Effector memory CD8-positive, alpha-beta T cell (primary cell): Measurements from ENCODE around the gene OR2D2.
"Not testable (repeated sequence)": the region's sequence is repeated elsewhere in the genome, so short reads cannot be mapped to it uniquely, and the experiment has no call there.

Experiments used
- ATAC-seq: fragments of 150-1000 bp; cut with Tn5 transposase; replicated peaks from 2 replicates; pipeline ENCODE4 v1.10.0; 2021; ENCODE audit warnings: mild to moderate bottlenecking, moderate library complexity
- DNase-seq, 3 experiments: peaks; one replicate each; pipeline ENCODE4 v3.0.0; 2021
- H3K27ac Mint-ChIP-seq, 2 donors: one replicate each; pipeline ENCODE4 v1.8.0; 2022; ENCODE audit warnings: mild to moderate bottlenecking in 2 of 2, mixed read lengths in 2 of 2, moderate library complexity in 2 of 2
- H3K27me3 Mint-ChIP-seq, 2 donors: one replicate each; pipeline ENCODE4 v1.8.0; 2022; ENCODE audit warnings: mixed read lengths in 2 of 2
- H3K36me3 Mint-ChIP-seq: one replicate; pipeline ENCODE4 v1.8.0; 2022; ENCODE audit warnings: mild to moderate bottlenecking, moderate library complexity, mixed read lengths; ENCODE audit not compliant: insufficient read depth
- H3K4me1 Mint-ChIP-seq, 2 donors: one replicate each; pipeline ENCODE4 v1.8.0; 2022; ENCODE audit warnings: low read depth in 2 of 2, mixed read lengths in 2 of 2
- H3K4me3 Mint-ChIP-seq, 2 donors: one replicate each; pipeline ENCODE4 v1.8.0; 2022; ENCODE audit warnings: mild to moderate bottlenecking in 2 of 2, mixed read lengths in 2 of 2, moderate library complexity in 2 of 2
- H3K9me3 Mint-ChIP-seq, 2 donors: one replicate each; pipeline ENCODE4 v1.8.0; 2022; ENCODE audit warnings: mixed read lengths in 2 of 2

OR2D2 gene

DNA sequence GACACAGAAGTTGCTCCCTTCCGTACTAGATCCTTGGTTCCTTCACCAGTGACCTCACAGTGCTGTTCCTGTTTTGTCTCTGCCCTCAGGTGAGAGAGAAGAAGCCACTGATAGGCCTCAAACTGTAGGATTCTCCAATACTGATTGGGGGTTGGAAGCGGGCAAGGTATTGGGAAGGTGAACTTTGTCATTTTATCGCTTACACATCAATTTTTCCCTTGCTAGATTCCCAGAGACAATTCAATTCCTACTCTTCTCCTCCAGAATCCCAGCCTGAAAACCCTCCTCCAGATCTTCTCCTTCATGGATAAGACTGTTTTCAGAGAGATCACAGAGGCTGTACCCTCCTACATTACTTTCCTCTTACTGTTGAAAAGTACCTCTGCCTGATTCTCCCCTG, 19.1 kb upstream of the OR2D2 start:
- Mint-ChIP-seq H3K27ac (no peak overlapping the region), H3K4me3 (no peak overlapping the region), H3K9me3 (no peaks in the 10 kb centered on the region), H3K36me3 (no peaks in the 10 kb centered on the region), H3K4me1 (no peaks in the 10 kb centered on the region), H3K27me3 (no peaks in the 10 kb centered on the region)
- no peak for ATAC-seq
- no peak for DNase-seq

DNA sequence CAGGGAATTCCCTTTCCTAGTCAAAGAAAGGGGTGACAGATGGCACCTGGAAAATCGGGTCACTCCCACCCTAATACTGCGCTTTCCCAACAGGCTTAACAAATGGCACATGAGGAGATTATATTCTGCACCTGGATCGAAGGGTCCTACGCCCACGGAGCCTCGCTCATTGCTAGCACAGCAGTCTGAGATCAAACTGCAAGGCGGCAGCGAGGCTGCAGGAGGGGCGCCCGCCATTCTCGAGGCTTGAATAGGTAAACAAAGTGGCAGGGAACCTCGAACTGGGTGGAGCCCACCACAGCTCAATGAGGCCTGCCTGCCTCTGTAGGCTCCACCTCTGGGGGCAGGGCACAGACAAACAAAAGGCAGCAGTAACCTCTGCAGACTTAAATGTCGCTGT, 12.5 kb upstream of the OR2D2 start:
- not testable (repeated sequence) for DNase-seq, H3K9me3 Mint-ChIP-seq, H3K36me3 Mint-ChIP-seq, H3K4me3 Mint-ChIP-seq, ATAC-seq, H3K27ac Mint-ChIP-seq, H3K4me1 Mint-ChIP-seq
- H3K27me3 Mint-ChIP-seq: peaks cover 0 to 10% of the 10 kb centered on the region in 2 donors

DNA sequence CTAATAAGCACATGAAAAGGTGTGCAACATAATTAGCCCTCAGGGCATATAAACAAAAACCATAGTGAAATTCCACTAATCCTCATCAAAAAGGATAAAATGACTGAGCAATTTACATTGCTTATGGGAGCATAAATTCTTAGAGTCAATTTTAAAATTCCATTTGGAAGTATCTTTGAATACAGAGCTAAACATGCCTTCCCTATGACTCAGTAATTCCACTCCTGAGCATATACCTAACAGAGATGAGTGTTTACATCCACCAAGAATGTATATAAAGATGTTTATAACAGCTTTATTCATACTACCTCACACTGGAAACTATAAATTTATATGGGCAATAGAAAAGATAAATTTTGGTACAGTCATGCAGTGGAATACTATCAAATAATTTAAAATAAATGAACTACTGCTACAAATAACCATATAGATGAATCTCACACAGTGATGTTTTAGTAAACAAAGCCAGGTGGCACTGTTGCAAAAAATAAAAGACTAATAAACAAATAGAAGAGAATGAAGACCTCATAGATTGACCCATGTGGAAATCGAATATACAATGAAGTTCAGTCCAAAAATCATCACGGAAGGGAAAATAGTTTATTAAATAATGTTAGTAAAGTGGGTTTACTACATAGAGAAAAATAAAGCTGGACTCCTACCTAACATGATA, 8.2 kb upstream of the OR2D2 start:
- DNase-seq: no peak
- Mint-ChIP-seq H3K4me1 (no peaks in the 10 kb centered on the region), H3K9me3 (no peaks in the 10 kb centered on the region), H3K4me3 (no peak overlapping the region), H3K27me3 (peaks cover 19 to 22% of the 10 kb centered on the region in 2 donors), H3K36me3 (no peaks in the 10 kb centered on the region), H3K27ac (no peak overlapping the region)
- no peak for ATAC-seq

DNA sequence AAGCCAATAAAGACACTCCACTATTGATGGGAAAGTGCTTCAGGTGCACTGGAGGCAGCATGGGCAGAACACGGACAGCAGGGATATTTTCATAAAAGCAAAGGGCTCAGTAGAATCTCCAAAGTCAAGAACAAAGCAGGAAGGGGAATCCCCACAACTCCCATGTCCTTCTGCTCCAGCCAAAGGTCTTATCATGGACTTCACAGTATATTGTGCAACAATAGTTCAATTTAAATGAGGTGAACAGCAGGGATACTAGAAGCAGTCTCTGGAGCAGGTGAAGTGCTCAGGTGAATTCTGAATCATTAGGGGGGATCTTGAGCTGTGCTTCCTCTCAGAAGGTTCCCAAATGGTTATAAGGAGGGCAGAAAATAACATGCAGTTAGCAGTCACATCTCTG, 6.6 kb upstream of the OR2D2 start:
- Mint-ChIP-seq H3K9me3 (no peaks in the 10 kb centered on the region), H3K4me1 (no peaks in the 10 kb centered on the region), H3K36me3 (no peaks in the 10 kb centered on the region), H3K27me3 (peaks cover 19 to 22% of the 10 kb centered on the region in 2 donors), H3K4me3 (no peak overlapping the region), H3K27ac (no peak overlapping the region)
- ATAC-seq: no peak
- DNase-seq: no peak

DNA sequence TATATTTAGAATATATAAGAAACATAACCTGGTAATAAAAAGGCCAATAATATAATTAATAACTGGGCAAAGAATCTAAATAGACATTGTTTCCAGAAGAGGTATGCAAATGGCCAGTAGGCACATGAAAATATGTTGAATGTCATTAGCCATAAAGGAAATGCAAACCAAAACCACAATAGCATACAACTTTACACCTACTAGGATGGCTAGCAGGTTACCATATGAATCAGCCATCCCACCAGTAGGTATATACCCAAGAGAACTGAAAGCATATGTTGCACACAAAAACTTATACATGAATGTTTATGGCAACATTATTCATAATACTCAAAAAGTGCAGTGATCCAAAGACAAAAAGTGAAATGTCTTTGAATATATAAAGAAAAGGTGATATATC, 2.7 kb upstream of the OR2D2 start:
- DNase-seq: no peak
- Mint-ChIP-seq H3K27ac (no peak overlapping the region), H3K36me3 (no peaks in the 10 kb centered on the region), H3K4me3 (no peak overlapping the region), H3K9me3 (no peaks in the 10 kb centered on the region), H3K4me1 (no peaks in the 10 kb centered on the region), H3K27me3 (peaks cover 14 to 41% of the 10 kb centered on the region in 2 donors)
- ATAC-seq: no peak

DNA sequence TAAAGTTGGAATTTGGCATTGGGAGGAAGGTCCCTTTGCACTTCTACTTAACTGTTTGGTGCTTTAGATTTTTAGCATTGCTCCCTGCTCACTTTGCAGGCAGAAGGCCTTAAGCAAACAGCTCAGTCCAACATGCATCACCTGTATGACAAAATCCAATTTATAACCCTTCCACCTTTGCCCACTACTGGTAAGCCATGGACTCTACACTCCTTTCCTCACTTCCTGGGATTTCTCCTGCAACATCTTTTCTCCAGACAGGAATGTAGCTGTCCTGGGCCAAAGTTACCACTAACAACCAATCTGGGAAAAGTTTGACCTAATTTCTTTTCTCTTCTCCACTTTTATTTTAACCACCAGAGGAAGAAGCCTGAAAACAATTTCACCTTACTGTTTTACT, 1.8 kb upstream of the OR2D2 start:
- H3K27me3 Mint-ChIP-seq: peaks cover 13 to 40% of the 10 kb centered on the region in 2 donors
- H3K9me3 Mint-ChIP-seq: no peaks in the 10 kb centered on the region
- no peaks in the 10 kb centered on the region for H3K4me1 Mint-ChIP-seq
- no peak overlapping the region for H3K4me3 Mint-ChIP-seq
- no peak overlapping the region for H3K27ac Mint-ChIP-seq
- DNase-seq: no peak
- H3K36me3 Mint-ChIP-seq: no peaks in the 10 kb centered on the region
- ATAC-seq: no peak

DNA sequence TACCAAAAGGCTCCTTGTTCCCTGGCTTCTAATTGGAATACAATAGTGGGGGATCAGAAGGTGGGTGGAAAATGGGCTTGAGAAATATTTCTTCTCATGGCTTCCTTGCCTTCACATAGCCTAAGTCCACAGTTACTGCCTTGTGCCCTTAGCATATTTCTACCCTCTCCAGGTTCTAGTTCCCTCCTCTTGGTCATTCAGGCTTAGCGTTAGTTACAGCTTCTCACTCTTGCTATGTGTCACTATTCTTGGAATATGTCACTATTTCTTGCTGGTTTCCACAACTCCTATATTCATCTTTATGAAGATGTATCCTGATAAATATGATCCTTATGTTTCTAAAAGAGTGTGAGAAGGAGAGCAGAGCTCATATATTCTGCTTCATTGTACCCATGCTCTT, 2.5 kb downstream of the OR2D2 start:
- no peak for DNase-seq
- peaks cover 5 to 28% of the 10 kb centered on the region in 2 donors for H3K27me3 Mint-ChIP-seq
- H3K27ac Mint-ChIP-seq: no peak overlapping the region
- H3K36me3 Mint-ChIP-seq: no peaks in the 10 kb centered on the region
- H3K4me1 Mint-ChIP-seq: no peaks in the 10 kb centered on the region
- H3K9me3 Mint-ChIP-seq: no peaks in the 10 kb centered on the region
- no peak overlapping the region for H3K4me3 Mint-ChIP-seq
- no peak for ATAC-seq

DNA sequence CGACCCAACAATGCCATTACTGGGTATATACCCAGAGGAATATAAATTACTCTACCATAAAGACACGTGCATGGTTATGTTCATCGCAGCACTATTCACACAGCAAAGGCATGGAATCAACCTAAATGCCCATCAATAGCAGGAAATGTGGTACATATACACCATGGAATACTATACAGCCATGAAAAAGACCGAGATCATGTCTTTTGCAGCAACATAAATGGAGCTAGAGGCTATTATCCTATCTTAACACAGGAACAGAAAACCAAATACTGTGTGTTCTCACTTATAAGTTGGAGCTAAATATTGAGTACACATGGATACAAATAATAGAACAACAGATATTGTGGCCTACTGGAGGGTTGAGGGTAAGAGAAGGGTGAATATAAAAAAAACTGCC, 3.5 kb downstream of the OR2D2 start:
- no peak for ATAC-seq
- Mint-ChIP-seq H3K9me3 (no peaks in the 10 kb centered on the region), H3K27ac (no peak overlapping the region), H3K4me3 (no peak overlapping the region), H3K36me3 (no peaks in the 10 kb centered on the region), H3K4me1 (no peaks in the 10 kb centered on the region), H3K27me3 (peaks cover 8 to 33% of the 10 kb centered on the region in 2 donors)
- DNase-seq: no peak

DNA sequence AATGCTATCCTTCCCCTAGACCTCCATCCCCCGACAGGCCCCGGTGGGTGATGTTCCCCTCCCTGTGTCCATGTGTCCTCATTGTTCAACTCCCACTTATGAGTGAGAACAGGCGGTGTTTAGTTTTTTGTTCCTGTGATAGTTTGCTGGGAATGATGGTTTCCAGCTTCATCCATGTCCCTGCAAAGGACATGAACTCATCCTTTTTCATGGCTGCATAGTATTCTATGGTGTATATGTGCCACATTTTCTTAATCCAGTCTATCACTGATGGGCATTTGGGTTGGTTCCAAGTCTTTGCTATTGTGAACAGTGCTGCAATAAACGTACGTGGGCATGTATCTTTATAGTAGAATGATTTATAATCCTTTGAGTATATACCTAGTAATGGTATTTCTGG, 4.6 kb downstream of the OR2D2 start:
- not testable (repeated sequence) for H3K9me3 Mint-ChIP-seq

DNA sequence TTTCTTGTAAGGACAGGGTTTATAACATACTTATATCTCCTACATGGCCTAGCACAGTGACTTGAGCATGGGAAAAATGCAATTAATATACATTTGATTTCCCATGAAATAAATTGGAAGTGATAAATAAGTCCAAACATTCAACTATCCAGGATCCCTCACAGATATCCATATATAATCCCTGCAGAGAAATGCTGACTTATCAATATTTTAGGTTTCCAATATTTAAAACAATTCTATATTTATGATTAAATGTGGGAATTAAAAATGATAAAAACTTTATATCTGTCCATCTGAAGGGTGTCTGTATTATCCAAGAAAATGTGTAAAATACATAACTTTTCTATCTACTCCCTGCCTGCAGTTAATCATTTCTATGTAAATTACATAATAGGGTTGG, 9.5 kb downstream of the OR2D2 start:
- DNase-seq: no peak
- Mint-ChIP-seq H3K4me3 (no peak overlapping the region), H3K36me3 (no peaks in the 10 kb centered on the region), H3K27me3 (peaks cover 17 to 24% of the 10 kb centered on the region in 2 donors), H3K27ac (no peak overlapping the region), H3K9me3 (no peaks in the 10 kb centered on the region), H3K4me1 (no peaks in the 10 kb centered on the region)
- ATAC-seq: no peak

More for the DNA sequence above, 4.6 kb downstream of the OR2D2 start:
- H3K27me3 Mint-ChIP-seq: peaks cover 16 to 43% of the 10 kb centered on the region in 2 donors
- H3K4me3 Mint-ChIP-seq, ATAC-seq, DNase-seq, H3K36me3 Mint-ChIP-seq, H3K4me1 Mint-ChIP-seq, H3K27ac Mint-ChIP-seq: not testable (repeated sequence)

DNA sequence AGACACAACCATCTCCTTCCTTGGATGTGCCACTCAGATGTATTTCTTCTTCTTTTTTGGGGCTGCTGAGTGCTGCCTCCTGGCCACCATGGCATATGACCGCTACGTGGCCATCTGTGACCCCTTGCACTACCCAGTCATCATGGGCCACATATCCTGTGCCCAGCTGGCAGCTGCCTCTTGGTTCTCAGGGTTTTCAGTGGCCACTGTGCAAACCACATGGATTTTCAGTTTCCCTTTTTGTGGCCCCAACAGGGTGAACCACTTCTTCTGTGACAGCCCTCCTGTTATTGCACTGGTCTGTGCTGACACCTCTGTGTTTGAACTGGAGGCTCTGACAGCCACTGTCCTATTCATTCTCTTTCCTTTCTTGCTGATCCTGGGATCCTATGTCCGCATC, 15.4 kb downstream of the OR2D2 start:
- Mint-ChIP-seq H3K36me3 (peaks cover 4% of the 10 kb centered on the region), H3K9me3 (peaks cover 0 to 7% of the 10 kb centered on the region in 2 donors)

DNA sequence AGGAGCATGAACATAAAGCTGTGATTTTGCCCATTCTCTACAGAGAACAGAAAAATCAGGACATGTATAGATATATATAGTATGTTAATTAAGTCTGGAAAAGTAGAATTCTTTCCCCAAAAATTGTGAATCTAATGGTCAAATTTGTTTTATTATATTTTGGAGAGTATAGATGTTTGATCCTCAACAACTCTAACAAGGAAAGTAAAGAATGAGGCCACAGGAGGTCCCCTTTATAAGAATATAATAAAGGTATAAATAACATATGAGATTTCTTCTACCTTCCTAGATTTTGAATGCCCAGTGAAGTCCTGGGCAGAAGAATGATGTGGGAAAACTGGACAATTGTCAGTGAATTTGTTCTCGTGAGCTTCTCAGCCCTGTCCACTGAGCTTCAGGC, 16.0 kb downstream of the OR2D2 start, which contains the start of gene OR10A4:
TSS of gene OR10A4 (plus strand) at position 301 of the 400 bp plus-strand sequence. CDS start at position 324, 23 bp downstream.
- no peak for ATAC-seq
- H3K4me3 Mint-ChIP-seq: no peak within 1 kb of the TSS
- H3K9me3 Mint-ChIP-seq: peaks cover 0 to 7% of the 10 kb centered on the region in 2 donors
- no peak for DNase-seq
- peaks cover 4% of the 10 kb centered on the region for H3K36me3 Mint-ChIP-seq
- no peaks in the 10 kb centered on the region for H3K4me1 Mint-ChIP-seq
- H3K27ac Mint-ChIP-seq: no peak within 1 kb of the TSS
- peaks cover 25 to 26% of the 10 kb centered on the region in 2 donors for H3K27me3 Mint-ChIP-seq

More for the DNA sequence above, 15.4 kb downstream of the OR2D2 start:
- no peak for DNase-seq
- no peak overlapping the region for H3K27ac Mint-ChIP-seq
- H3K4me1 Mint-ChIP-seq: no peaks in the 10 kb centered on the region
- H3K4me3 Mint-ChIP-seq: no peak overlapping the region
- ATAC-seq: no peak
- peaks cover 22 to 25% of the 10 kb centered on the region in 2 donors for H3K27me3 Mint-ChIP-seq

DNA sequence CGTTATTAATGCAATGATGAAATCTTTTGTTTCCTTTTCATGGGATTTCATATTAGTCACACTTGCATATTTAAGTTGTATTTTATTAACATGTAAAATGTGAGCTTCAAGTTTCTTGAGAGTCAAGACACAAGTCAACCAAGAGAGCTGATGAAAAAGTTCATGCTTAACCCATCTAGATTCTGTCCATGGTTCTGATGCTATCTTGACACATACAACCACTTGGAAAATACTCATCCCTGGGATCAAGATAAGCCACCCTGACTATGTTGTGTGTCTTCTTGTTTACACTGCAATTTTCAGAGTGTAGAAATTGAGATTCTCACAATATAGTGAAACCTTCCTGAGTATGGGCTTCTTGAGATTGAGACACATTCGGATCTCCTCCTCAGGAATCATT, 16.5 kb downstream of the OR2D2 start:
- Mint-ChIP-seq H3K27ac (no peak overlapping the region), H3K4me3 (no peak overlapping the region), H3K27me3 (peaks cover 25 to 31% of the 10 kb centered on the region in 2 donors), H3K36me3 (peaks cover 4% of the 10 kb centered on the region), H3K4me1 (no peaks in the 10 kb centered on the region), H3K9me3 (peaks cover 0 to 7% of the 10 kb centered on the region in 2 donors)
- ATAC-seq (no peak), DNase-seq (no peak)

DNA sequence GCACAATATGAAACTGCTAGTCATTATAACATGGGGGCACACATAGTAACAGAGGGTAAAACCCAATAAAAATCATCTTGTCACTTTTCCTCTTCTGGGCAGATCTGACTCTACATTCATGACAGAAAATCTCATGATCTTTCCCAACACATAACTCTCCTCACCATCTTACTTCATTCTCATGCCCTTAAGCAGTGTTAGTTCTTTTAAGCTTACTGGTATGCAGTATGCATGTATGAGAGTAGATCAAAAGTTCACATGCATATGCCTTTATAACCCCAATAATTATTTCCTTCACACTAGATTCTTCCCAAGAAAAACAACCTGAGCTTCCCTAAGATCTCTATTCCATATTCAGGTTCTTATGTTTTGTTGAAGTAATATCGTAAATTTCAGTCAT, 21.0 kb downstream of the OR2D2 start:
- Mint-ChIP-seq H3K9me3 (no peaks in the 10 kb centered on the region), H3K4me1 (no peaks in the 10 kb centered on the region), H3K36me3 (peaks cover 4% of the 10 kb centered on the region), H3K27me3 (peaks cover 17 to 33% of the 10 kb centered on the region in 2 donors), H3K4me3 (no peak overlapping the region), H3K27ac (no peak overlapping the region)
- DNase-seq: no peak
- no peak for ATAC-seq
